B cell (primary cell): ENCODE results near the gene B3GNT7. TPM values are rescaled to one million over a fixed set of nuclear protein-coding genes. Genes with fewer than 3 reads are reported as not detected.

Source experiments
- ATAC-seq: fragments of 200-7000 bp; cut with Tn5 transposase; one replicate; pipeline ENCODE4 v1.10.0; 2021; ENCODE audit warnings: low read depth, mild to moderate bottlenecking, moderate number of reproducible peaks, moderate library complexity
- CTCF ChIA-PET: fragments of 350-600 bp; sonication (Branson Sonifier 250); formaldehyde crosslinking; loops from one replicate; lab custom pipeline; 2021; ENCODE audit warnings: antibody characterized with exemption, inconsistent platforms; lab: Charles Lee
- POLR2A ChIA-PET: fragments of 350-600 bp; sonication (Branson Sonifier 250); formaldehyde crosslinking; loops from one replicate; lab custom pipeline; 2021; ENCODE audit warnings: antibody characterized with exemption; lab: Charles Lee
- DNase-seq: peaks from one replicate; pipeline ENCODE4 v3.0.0; 2013
- H2AFZ ChIP-seq: 2 replicates; pipeline ENCODE4 v1.6.1; 2012; ENCODE audit warnings: mild to moderate bottlenecking, low read depth, low read length; ENCODE audit not compliant: insufficient read depth, poor library complexity, severe bottlenecking
- H3K27ac ChIP-seq, 2 donors: 1 replicate in 1 of 2; 2 replicates in 1 of 2; pipeline ENCODE4 v1.5.1; 2012 to 2013; ENCODE audit warnings: low read length in 2 of 2, mild to moderate bottlenecking in 2 of 2, moderate library complexity in 1 of 2
- H3K27me3 ChIP-seq, 4 experiments: fragments of 200-600 bp in 1 of 4; sonication (generic) in 1 of 4; replicated peaks in 1 of 4; 1 replicate in 2 of 4; 2 replicates in 2 of 4; pipeline versions ENCODE4 v1.6.1 to v1.7.0; 2013 to 2016; ENCODE audit warnings: low read length in 3 of 4, mild to moderate bottlenecking in 2 of 4, mixed read lengths in 1 of 4, moderate library complexity in 1 of 4; ENCODE audit not compliant: insufficient read depth in 4 of 4, control insufficient read depth in 3 of 4; ENCODE audit errors: control extremely low read depth in 1 of 4
- H3K36me3 ChIP-seq, 2 experiments: replicated peaks in 1 of 2; 1 replicate in 1 of 2; 2 replicates in 1 of 2; pipeline versions ENCODE4 v1.6.1 to v1.7.1; 2013; ENCODE audit warnings: low read length in 1 of 2; ENCODE audit not compliant: insufficient read depth in 2 of 2, control insufficient read depth in 1 of 2; ENCODE audit errors: control extremely low read depth in 1 of 2, extremely low read depth in 1 of 2
- H3K4me1 ChIP-seq, 2 donors: fragments of 200-600 bp in 1 of 2; sonication (generic) in 1 of 2; 1 replicate in 1 of 2; 2 replicates in 1 of 2; pipeline versions ENCODE4 v1.5.1 to v1.6.1; 2013 to 2017; ENCODE audit warnings: low read length in 2 of 2; ENCODE audit not compliant: control insufficient read depth in 2 of 2, insufficient read depth in 2 of 2
- H3K4me2 ChIP-seq: replicated peaks from 2 replicates; pipeline ENCODE3; 2012; ENCODE audit warnings: mild to moderate bottlenecking, low read depth, low read length; ENCODE audit not compliant: poor library complexity, severe bottlenecking
- H3K4me3 ChIP-seq, 5 experiments: fragments of 200-600 bp in 1 of 5; sonication (generic) in 1 of 5; 1 replicate in 3 of 5; 2 replicates in 2 of 5; pipeline versions ENCODE4 v1.5.1 to v1.7.0; 2011 to 2016; ENCODE audit warnings: low read length in 4 of 5, mild to moderate bottlenecking in 4 of 5, low read depth in 2 of 5, control low read depth in 1 of 5, moderate library complexity in 1 of 5; ENCODE audit not compliant: insufficient read depth in 1 of 5; ENCODE audit errors: control extremely low read depth in 1 of 5, extremely low read depth in 1 of 5
- H3K79me2 ChIP-seq: fragments of 200-600 bp; sonication (generic); one replicate; pipeline ENCODE4 v1.6.0; 2016; ENCODE audit warnings: low read length; ENCODE audit not compliant: control insufficient read depth, insufficient read depth
- H3K9ac ChIP-seq: fragments of 200-600 bp; sonication (generic); 2 replicates; pipeline ENCODE4 v1.6.1; 2017; ENCODE audit warnings: mild to moderate bottlenecking, low read length, moderate library complexity
- H3K9me3 ChIP-seq, 3 donors: one replicate each; pipeline versions ENCODE4 v1.6.1 to v1.7.1; 2013; ENCODE audit warnings: low read length in 2 of 3; ENCODE audit not compliant: control insufficient read depth in 2 of 3, insufficient read depth in 1 of 3; ENCODE audit errors: control extremely low read depth in 1 of 3
- H4K20me1 ChIP-seq: 2 replicates; pipeline ENCODE4 v1.6.0; 2012; ENCODE audit warnings: mild to moderate bottlenecking, low read length; ENCODE audit not compliant: insufficient read depth, control insufficient read depth, poor library complexity, severe bottlenecking
- H3K27ac Mint-ChIP-seq: one replicate; pipeline ENCODE4 v1.8.0; 2021; ENCODE audit warnings: mixed read lengths
- H3K27me3 Mint-ChIP-seq: one replicate; pipeline ENCODE4 v1.8.0; 2021; ENCODE audit warnings: mixed read lengths
- H3K4me1 Mint-ChIP-seq: one replicate; pipeline ENCODE4 v1.8.0; 2021; ENCODE audit warnings: mixed read lengths
- H3K4me3 Mint-ChIP-seq: one replicate; pipeline ENCODE4 v1.8.0; 2021; ENCODE audit warnings: mixed read lengths
- H3K9me3 Mint-ChIP-seq: one replicate; pipeline ENCODE4 v1.8.0; 2022; ENCODE audit warnings: mixed read lengths; ENCODE audit not compliant: insufficient read depth
- EZH2 ChIP-seq: IDR thresholded peaks from 2 replicates; pipeline ENCODE4 v1.6.1; 2012; ENCODE audit warnings: borderline replicate concordance, low read depth, mild to moderate bottlenecking, moderate library complexity, low read length; ENCODE audit not compliant: insufficient read depth, poor library complexity, severe bottlenecking
- WGBS: methylation state at CpG from one replicate; pipeline ENCODE4 v1.1.5; 2013; ENCODE audit warnings: missing lambda C conversion rate; ENCODE audit not compliant: insufficient coverage; 5-methylcytosine and 5-hydroxymethylcytosine counted together
- intact Hi-C: fragments of 100-400 bp; cut with micrococcal nuclease; formaldehyde crosslinking; loops from one replicate; pipeline ENCODE4 v1.10.0; 2022
- polyA plus RNA-seq: library from polyadenylated mRNA; depleted of rRNA; stranded (reverse); fragments of >200 nt; gene quantifications from 2 replicates; pipeline ENCODE4 v1.2.3, GENCODE V29; 2012
- total RNA-seq, 2 donors: library from RNA; stranded (reverse); fragments of 120-200 nt in 1 of 2; gene quantifications; 1 replicate in 1 of 2; 2 replicates in 1 of 2; pipeline versions ENCODE4 v1.2.3 to v1.2.4, GENCODE V29; 2013 to 2022
- TF ChIP-seq, protein P1 (sequence below): fragments of 200-600 bp; IDR thresholded peaks from one replicate; pipeline ENCODE4 v1.8.0; 2022; ENCODE audit warnings: antibody characterized with exemption, mild to moderate bottlenecking

The B3GNT7 gene
- total and polyA plus RNA-seq, 2 donors (not counting 1 experiment from before 2014, with no cell fraction given) = 5.7 to 14.3 TPM

DNA sequence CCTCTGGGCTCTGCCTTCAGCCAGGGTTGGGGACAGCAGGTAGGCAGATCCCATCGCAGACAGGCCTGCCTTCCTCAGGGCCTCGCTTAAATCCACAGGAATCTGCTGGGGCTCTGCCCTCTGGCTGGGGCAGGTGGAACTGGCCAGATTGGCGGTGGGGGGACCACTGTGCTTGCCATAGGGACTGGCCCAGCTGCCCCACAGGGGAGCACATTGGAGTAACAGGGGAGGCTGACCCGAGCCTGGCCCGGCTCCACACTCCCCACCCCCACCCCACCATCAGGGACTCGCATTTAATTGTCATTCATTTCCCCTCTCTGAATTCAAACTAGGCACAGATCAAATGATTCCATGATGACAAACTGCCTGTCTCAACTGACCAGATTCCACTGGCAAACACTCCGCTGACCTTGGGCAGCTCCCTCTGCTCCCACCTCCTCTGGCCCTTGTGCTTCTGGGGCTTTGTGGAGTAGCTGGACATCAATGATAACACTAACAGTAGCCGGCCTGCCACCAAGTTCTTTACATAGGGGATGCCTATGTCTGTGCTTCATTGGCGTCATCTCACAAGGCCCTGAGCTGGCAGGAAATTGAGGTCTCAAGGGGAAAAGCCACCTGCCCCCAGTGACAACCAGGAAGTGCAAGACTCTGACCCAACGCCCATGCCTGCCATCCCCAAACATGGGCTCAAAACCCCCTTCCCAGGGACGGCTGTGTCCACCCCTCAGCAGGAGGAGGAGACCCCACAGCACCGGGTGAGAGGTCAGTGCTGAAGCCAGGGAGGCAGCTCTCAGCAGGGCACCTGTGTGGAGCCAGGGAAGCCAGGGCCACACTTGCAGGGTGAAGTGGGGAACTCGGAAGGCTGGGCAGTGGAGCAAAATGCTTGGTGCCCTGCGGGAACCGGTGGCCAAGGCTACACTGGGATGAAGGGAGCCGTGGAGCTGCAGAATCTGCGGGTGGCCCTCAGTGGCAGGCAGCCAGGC lies 2.1 kb upstream of the B3GNT7 start:
- WGBS = 27% methylated on average over 15 of the region's 17 CpGs
- ChIA-PET POLR2A (interaction anchor here (0.5 to 2.5 kb wide), 8 partner anchors 12 to 1960 kb away, joined by 3 to 9 read pairs (median 4); no protein-coding TSS in a partner anchor), CTCF (interaction anchor here (0.6 to 6.7 kb wide), 14 partner anchors 10 to 1665 kb away, joined by 3 to 83 read pairs (median 8); no protein-coding TSS in a partner anchor)
- peaks cover 40% of the 10 kb centered on the region for H3K79me2 ChIP-seq
- peak overlapping the region; percentile 48 to 85 (median 66) for H3K4me3 ChIP-seq
- peak overlapping the region; percentile 88 for H3K4me2 ChIP-seq
- Mint-ChIP-seq H3K27me3 (no peaks in the 10 kb centered on the region), H3K27ac (peak overlapping the region; percentile 100), H3K4me1 (peaks cover 61% of the 10 kb centered on the region), H3K4me3 (peak overlapping the region; percentile 99), H3K9me3 (no peaks in the 10 kb centered on the region)
- TF ChIP-seq, protein P1, sequence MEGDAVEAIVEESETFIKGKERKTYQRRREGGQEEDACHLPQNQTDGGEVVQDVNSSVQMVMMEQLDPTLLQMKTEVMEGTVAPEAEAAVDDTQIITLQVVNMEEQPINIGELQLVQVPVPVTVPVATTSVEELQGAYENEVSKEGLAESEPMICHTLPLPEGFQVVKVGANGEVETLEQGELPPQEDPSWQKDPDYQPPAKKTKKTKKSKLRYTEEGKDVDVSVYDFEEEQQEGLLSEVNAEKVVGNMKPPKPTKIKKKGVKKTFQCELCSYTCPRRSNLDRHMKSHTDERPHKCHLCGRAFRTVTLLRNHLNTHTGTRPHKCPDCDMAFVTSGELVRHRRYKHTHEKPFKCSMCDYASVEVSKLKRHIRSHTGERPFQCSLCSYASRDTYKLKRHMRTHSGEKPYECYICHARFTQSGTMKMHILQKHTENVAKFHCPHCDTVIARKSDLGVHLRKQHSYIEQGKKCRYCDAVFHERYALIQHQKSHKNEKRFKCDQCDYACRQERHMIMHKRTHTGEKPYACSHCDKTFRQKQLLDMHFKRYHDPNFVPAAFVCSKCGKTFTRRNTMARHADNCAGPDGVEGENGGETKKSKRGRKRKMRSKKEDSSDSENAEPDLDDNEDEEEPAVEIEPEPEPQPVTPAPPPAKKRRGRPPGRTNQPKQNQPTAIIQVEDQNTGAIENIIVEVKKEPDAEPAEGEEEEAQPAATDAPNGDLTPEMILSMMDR = peak; percentile 41
- no peak for TF ChIP-seq EZH2
- DNase-seq (peak; percentile 92), ATAC-seq (peak; percentile 66)
- no peaks in the 10 kb centered on the region for H4K20me1 ChIP-seq
- intact Hi-C loops = loop anchor here (1.0 to 10.0 kb wide), 9 partner anchors 12 to 519 kb away; partner anchors contain the start of gene NCL
- H2AFZ ChIP-seq = peak overlapping the region; percentile 53
- peak overlapping the region; percentile 97 for H3K27ac ChIP-seq
- peaks cover 0 to 2% (median 0%) of the 10 kb centered on the region in 3 donors for H3K9me3 ChIP-seq
- H3K4me1 ChIP-seq = peaks cover 47 to 68% of the 10 kb centered on the region in 2 donors
- no peaks in the 10 kb centered on the region for H3K27me3 ChIP-seq
- peak overlapping the region; percentile 81 for H3K9ac ChIP-seq
- peaks cover 0 to 3% of the 10 kb centered on the region in 2 experiments for H3K36me3 ChIP-seq
